Stimulated activated CD4-positive, alpha-beta T cell treated with anti-CD3 and anti-CD28 coated beads, Interleukin-1b, Interleukin-23, amount 100 ng/mL, for 48 hours (primary cell): ENCODE measurements around the gene TMED4.
"Not testable (repeated sequence)": the region's sequence is repeated elsewhere in the genome, so short reads cannot be mapped to it uniquely, and the experiment has no call there.

Experiments used
- DNase-seq: peaks from one replicate; pipeline ENCODE4 v3.0.0-alpha.2; 2020

Gene TMED4

GRCh38 chr7:44607141-44608068, 25.4 kb upstream of the TMED4 start:
- DNase-seq, result no peak

GRCh38 chr7:44606341-44607140, 24.5 kb upstream of the TMED4 start, which contains the start of gene OGDH:
TSS of gene OGDH (plus strand) at chr7:44606627. CDS start at chr7:44624344, 17,717 bp downstream.
- peak; percentile 99 for DNase-seq

- DNase-seq, result no peak
Observed at GRCh38 chr7:44604941-44605340, 22.9 kb upstream of the TMED4 start.

GRCh38 chr7:44603193-44603592, 21.2 kb upstream of the TMED4 start:
- no peak for DNase-seq

- DNase-seq, result no peak
Observed at GRCh38 chr7:44602576-44602910, 20.5 kb upstream of the TMED4 start.

GRCh38 chr7:44599222-44599621, 17.2 kb upstream of the TMED4 start:
- no peak for DNase-seq

GRCh38 chr7:44597181-44597580, 15.2 kb upstream of the TMED4 start:
- not testable (repeated sequence) for DNase-seq

- no peak for DNase-seq
Observed at GRCh38 chr7:44595934-44596635, 14.1 kb upstream of the TMED4 start.

- DNase-seq, result no peak
Observed at GRCh38 chr7:44590910-44591309, 8.9 kb upstream of the TMED4 start.

- peak; percentile 30 for DNase-seq
Observed at GRCh38 chr7:44587843-44588711, 6.0 kb upstream of the TMED4 start.

- DNase-seq, result no peak
Observed at GRCh38 chr7:44583146-44583865, 1.3 kb upstream of the TMED4 start.

- peak; percentile 59 for DNase-seq
Observed at GRCh38 chr7:44580945-44581878, 819 bp downstream of the TMED4 start.

- DNase-seq, result no peak
Observed at GRCh38 chr7:44576228-44576627, 5.8 kb downstream of the TMED4 start.

GRCh38 chr7:44575054-44575453, 7.0 kb downstream of the TMED4 start:
- no peak for DNase-seq

GRCh38 chr7:44574287-44574872, 7.7 kb downstream of the TMED4 start:
- DNase-seq, result no peak

- peak; percentile 95 for DNase-seq
Observed at GRCh38 chr7:44573464-44574286, 8.4 kb downstream of the TMED4 start, which contains the start of gene DDX56. TSS of gene DDX56 (minus strand) at chr7:44573908. CDS start at chr7:44573895, 13 bp downstream.

- DNase-seq, result no peak
Observed at GRCh38 chr7:44572771-44573170, 9.3 kb downstream of the TMED4 start.

- DNase-seq, result no peak
Observed at GRCh38 chr7:44569959-44570358, 12.1 kb downstream of the TMED4 start.
